NCI-H524 treated with DMSO at 0.1 percent for 48 hours (cell line): Measurements from ENCODE around the gene CEACAM21.

Experiments used
- DNase-seq: peaks from one replicate; lab custom pipeline; 2025; lab: John Stamatoyannopoulos, UW

The CEACAM21 gene

DNA sequence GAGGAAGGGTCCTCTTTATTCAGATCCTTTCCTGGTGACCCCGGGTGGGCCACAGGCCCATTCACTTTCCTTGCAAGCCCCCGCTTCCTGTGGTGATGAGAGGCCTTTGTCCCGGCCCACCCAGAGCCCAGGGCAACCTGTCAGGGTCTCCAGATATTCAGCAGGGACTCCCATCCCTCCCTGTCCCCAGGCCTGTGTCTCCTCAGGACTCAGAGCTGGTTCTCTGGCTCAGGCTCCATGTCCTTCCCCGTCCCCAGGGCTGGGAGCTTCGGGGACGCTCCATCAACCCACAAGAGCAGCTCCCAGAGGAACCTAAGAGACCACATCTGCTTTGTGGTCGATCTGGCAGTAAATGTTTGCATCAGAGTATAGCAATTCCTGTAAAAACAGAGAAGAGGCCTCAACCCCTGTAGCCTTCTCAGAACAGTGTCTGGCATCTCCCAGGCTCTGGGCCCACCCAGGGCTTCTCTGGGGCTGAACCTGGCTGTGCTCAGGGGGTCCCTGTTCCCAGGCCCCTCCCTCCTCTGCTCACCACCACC lies 43.1 kb downstream of the CEACAM21 start:
- DNase-seq, result no peak

- DNase-seq, result no peak
Observed at GRCh38 chr19:41620171-41620570, 44.2 kb downstream of the CEACAM21 start.

- no peak for DNase-seq
Observed at GRCh38 chr19:41621226-41621625, 45.3 kb downstream of the CEACAM21 start.

DNA sequence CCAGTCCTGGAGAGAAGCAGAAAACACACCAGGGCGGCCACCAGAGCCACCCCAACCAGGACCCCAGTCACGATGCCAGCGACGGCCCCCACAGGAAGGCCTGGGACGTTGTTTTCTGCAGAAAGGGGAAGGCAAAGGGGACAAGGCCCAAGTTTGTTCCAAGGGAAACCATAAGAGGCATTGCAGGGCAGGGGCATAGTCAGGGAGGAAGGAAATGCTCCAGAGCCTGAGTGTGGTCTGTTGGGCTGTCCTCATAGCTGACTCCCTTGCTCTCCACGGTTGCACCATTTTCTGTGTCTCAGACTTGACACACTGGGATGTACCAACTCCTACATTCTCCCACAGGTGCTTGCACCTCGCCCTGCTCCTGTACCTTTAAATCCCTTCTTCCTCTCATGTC lies 45.7 kb downstream of the CEACAM21 start:
- no peak for DNase-seq

DNA sequence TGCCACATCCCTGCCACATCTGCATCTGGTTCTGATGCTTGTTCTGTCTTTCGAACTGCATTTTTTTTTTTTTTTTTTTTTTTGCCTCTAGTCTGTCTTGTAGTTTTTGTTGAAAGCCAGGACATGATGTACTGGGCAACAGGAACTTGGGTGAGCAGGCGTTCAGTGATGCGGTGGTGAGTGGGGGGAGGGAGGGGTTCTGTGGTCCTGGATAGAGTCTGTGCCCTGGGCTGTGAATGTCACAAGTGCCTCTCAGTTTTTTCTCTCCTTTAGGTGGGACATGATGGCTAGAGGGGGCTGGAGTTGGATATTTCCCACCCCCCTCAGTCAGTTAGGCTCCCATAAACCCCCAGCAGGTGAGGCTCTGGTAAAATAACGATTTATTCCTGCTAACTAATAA lies 47.4 kb downstream of the CEACAM21 start:
- no peak for DNase-seq

DNA sequence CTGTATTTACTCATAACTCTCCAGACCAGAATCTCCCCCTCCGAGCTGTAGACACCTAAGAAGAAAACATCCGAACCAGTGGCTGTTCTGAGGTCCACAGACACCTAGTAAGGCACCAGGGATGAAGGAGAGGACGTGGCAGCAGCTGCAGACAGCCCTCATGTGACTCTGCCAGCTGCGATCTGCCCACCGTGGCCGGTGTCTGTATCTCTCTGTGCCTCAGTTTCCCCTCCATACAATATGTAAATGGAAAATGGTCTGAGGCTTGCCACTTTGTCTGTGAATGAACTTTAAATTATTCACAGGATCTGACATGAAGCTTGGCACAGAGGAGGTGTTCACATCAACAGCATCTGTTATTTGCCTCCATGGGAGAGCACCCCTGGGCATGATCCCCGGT lies 48.5 kb downstream of the CEACAM21 start:
- no peak for DNase-seq

DNA sequence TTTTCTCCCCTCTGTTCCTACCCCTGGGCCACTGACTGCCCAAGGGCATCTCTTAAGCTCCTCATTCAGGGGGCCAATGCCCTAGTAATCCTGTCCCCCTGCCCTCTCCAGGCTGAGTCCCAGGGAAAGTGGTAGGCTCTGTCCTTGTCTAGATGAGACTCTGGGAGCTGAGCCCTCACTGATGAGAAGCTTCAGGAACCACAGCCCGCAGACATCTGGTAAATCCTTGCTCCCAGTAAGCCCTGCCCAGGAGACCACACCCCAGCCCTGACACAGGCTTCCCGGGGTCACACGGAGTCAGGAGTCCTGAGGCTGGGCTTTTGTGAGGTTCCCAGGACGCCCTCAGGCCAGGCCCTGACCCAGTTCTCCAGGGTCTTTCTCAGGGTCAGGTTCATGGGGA lies 49.0 kb downstream of the CEACAM21 start:
- no peak for DNase-seq

DNA sequence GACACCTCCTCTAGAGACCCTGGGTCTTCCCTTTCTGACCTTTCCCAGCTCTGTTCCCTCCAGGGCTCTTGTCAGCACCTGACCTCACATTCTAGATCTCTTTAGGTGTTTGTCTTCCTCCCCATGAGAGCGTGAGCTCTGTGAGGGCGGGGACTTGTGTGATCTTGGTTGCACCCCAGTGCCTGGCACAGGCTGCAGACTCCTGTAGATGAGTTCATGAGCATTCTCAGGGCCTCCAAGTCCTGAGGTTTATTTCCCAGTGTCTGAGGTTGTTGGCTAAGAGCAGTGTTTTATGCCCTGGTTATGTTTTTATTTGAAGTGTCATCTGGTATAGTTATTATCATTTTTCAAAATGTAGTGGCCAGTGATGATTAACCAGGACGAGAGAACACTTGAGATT lies 50.3 kb downstream of the CEACAM21 start:
- DNase-seq, result no peak

DNA sequence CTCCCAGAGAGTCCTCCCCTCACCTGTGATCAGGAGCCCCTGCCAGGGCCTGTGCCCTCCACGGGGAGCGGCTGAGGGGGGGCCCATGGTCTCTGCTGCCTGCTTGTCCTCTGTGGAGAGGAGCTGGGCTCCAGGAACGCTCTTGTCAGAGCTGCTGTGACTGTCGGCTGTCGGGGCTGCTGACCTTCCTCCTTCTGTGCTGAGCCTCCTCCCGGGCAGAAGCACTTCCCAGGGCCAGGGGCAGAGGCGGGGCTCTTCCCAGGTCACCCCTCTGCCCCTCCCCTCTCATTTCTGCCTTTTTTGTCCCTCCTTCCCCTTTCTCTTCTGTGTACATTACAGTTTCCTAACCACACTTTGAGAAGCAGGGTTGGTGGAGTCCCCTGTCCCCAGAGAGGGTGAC lies 50.9 kb downstream of the CEACAM21 start, which contains the start of gene CEACAM4:
TSS of gene CEACAM4 (minus strand) at position 198 of the 400 bp plus-strand sequence. CDS start at position 87, 111 bp downstream.
- no peak for DNase-seq

DNA sequence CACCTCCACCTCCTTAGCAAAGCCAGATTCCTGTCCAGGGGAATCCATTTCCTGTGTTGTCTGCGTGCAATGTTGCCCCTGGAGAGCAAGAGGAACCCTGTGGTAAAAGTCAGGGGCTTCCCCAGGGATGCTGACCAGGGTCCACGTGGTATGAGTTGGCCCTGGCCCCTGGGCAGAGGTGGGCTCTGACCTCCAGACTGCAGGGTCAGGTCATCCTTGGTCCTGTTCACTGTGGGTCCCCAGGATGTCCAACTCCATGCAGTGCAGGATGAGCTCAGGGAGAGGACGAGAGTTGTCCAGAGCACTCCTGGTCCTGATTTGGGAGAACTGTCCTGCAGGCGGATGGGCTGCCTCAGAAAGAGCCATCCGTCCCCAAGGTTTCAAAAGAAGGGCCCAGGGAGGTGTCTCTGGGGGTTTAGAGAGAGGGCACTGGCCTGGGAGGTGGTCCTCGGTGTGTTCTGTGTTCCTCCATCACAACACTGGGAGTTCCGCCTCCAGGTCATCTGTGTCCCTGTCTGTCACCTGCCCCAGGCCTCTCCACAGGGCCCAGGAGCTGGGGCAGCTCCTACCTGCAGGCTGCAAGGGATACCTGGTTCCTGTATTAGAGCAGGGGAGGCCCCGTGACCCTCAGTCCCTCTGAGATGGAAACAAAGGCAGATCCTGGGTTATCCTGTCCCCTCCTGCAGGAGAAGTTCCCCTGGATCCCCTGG lies 52.2 kb downstream of the CEACAM21 start:
- DNase-seq, result no peak
